GM23248 (cell line): ENCODE measurements around the gene RIC8B.

ENCODE experiments used
- EZH2 ChIP-seq: fragments of 200-600 bp; sonication (generic); IDR thresholded peaks from 2 replicates; pipeline ENCODE4 v1.6.1; 2018; ENCODE audit warnings: antibody characterized with exemption, mild to moderate bottlenecking; ENCODE audit not compliant: insufficient read depth, poor library complexity, severe bottlenecking
- EZH2phosphoT487 ChIP-seq: fragments of 200-600 bp; sonication (generic); IDR thresholded peaks from 2 replicates; pipeline ENCODE4 v1.6.1; 2018; ENCODE audit warnings: antibody characterized with exemption, moderate library complexity, mild to moderate bottlenecking, low read depth; ENCODE audit not compliant: insufficient read depth

DNA sequence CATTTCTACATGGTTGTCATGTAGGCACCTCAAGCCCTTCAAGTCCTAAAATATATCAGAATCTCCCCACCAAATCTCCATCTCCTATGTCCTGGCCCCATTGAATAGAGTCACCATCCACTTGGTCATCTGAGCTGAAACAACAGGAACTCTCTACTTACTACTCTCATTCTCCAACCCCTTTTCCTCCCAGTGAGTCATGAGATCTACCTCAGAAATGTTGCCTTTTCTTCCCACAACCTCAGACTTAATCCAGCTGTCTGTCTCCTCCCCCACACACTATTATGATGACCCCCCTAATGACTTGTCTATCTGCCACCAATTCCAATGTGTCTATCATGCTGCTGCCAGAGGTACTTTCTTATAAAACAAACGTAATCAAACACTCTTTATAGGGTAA, 108.9 kb downstream of the RIC8B start:
- TF ChIP-seq EZH2 (no peak), EZH2phosphoT487 (no peak)
